Activated T-helper 2 cell treated with anti-CD3 and anti-CD28 coated beads, Interferon-gamma antibody, Interleukin-2, Interleukin-4, amounts not matched to agents 10 μg/mL and 5 μg/mL and 100 μg/mL, durations not matched to agents 14 hours and 24 hours and 36 hours (primary cell): ENCODE data around the gene FNDC10. TPM values are rescaled to one million over a fixed set of nuclear protein-coding genes. Genes with fewer than 3 reads are reported as not detected.

Source experiments
- DNase-seq: peaks from one replicate; pipeline ENCODE4 v3.0.0; 2021; ENCODE audit warnings: low spot score
- H3K27ac Mint-ChIP-seq: one replicate; pipeline ENCODE4 v1.8.0; 2021; ENCODE audit warnings: mixed read lengths
- H3K27me3 Mint-ChIP-seq: one replicate; pipeline ENCODE4 v1.8.0; 2021; ENCODE audit warnings: low read depth, mixed read lengths
- H3K36me3 Mint-ChIP-seq: one replicate; pipeline ENCODE4 v1.8.0; 2021; ENCODE audit warnings: low read depth, mixed read lengths
- H3K4me1 Mint-ChIP-seq: one replicate; pipeline ENCODE4 v1.8.0; 2021; ENCODE audit warnings: low read depth, mixed read lengths
- H3K4me3 Mint-ChIP-seq: one replicate; pipeline ENCODE4 v1.8.0; 2021; ENCODE audit warnings: low read depth, mild to moderate bottlenecking, moderate library complexity, mixed read lengths
- H3K9me3 Mint-ChIP-seq: one replicate; pipeline ENCODE4 v1.8.0; 2021; ENCODE audit warnings: mixed read lengths
- intact Hi-C: fragments of 100-400 bp; cut with micrococcal nuclease; formaldehyde crosslinking; loops from one replicate; pipeline ENCODE4 v1.15.1; 2023
- total RNA-seq: library from RNA; stranded (reverse); gene quantifications from 2 replicates; pipeline ENCODE4 v1.2.3, GENCODE V29; 2022

The FNDC10 gene
- total RNA-seq, 1 donor from 2014 or later: 11.8 TPM

GRCh38 chr1:1631782-1632420, 32.0 kb upstream of the FNDC10 start, which contains the start of gene MMP23B:
Gene MMP23B (plus strand): TSS chr1:1632173. CDS start chr1:1632219, 46 bp downstream.
- DNase-seq: no peak
- Mint-ChIP-seq H3K4me1 (peaks cover 2% of the 10 kb centered on the region), H3K9me3 (no peaks in the 10 kb centered on the region), H3K27me3 (peaks cover 4% of the 10 kb centered on the region), H3K4me3 (no peak within 1 kb of the TSS), H3K36me3 (peaks cover 9% of the 10 kb centered on the region), H3K27ac (peak within 1 kb of the TSS; percentile 17)
- intact Hi-C loops: no loop called here

DNA sequence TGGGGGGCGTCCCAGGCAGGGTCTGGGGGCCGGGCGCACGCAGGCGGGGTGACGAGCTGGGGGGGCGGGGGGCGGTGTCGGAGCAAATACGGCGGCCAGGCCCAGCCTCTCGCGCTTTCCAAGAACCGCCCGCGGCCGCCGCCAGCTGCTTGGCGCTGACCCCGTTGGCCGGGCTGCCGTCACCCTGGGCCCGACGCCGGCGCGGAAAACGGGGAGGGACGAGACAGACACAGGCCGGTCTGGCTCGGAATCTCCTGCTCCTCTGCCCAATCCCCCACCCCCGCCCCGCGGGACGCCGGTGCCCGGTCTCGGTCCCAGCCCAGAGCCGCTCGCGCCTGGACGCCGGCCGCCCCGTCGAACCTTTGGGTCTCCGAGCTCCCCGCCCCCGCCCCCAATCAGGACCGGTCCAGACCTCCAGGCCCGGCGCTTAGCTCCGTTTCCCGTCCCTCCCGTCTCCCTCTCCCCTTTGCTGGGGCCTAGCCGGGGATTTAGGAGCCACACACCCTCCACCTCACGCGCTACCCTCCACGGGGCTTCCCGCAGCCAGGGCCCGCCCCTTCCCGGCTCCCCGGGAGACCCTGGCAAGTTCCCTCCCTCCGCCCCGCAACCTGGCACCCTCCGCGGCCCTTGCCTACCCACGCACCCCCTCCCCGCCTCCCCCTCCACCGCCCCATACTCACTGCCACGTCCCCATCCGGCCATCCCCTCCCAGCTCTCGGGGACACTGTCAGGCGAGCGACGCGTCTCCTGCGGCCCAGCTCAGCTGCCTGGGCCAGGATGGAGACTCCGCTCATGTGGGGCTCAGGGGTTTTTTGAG, 31.2 kb upstream of the FNDC10 start:
- Mint-ChIP-seq H3K9me3 (no peaks in the 10 kb centered on the region), H3K4me1 (peaks cover 2% of the 10 kb centered on the region), H3K36me3 (peaks cover 3% of the 10 kb centered on the region), H3K4me3 (no peak overlapping the region), H3K27ac (peak overlapping the region; percentile 17), H3K27me3 (peaks cover 4% of the 10 kb centered on the region)
- no peak for DNase-seq
- intact Hi-C loops: no loop called here

GRCh38 chr1:1630191-1630964, 30.4 kb upstream of the FNDC10 start:
- Mint-ChIP-seq H3K4me1 (peaks cover 2% of the 10 kb centered on the region), H3K27ac (peak overlapping the region; percentile 74), H3K4me3 (peak overlapping the region; percentile 78), H3K27me3 (peaks cover 4% of the 10 kb centered on the region), H3K9me3 (no peaks in the 10 kb centered on the region), H3K36me3 (peaks cover 3% of the 10 kb centered on the region)
- peak; percentile 96 for DNase-seq
- intact Hi-C loops: no loop called here

DNA sequence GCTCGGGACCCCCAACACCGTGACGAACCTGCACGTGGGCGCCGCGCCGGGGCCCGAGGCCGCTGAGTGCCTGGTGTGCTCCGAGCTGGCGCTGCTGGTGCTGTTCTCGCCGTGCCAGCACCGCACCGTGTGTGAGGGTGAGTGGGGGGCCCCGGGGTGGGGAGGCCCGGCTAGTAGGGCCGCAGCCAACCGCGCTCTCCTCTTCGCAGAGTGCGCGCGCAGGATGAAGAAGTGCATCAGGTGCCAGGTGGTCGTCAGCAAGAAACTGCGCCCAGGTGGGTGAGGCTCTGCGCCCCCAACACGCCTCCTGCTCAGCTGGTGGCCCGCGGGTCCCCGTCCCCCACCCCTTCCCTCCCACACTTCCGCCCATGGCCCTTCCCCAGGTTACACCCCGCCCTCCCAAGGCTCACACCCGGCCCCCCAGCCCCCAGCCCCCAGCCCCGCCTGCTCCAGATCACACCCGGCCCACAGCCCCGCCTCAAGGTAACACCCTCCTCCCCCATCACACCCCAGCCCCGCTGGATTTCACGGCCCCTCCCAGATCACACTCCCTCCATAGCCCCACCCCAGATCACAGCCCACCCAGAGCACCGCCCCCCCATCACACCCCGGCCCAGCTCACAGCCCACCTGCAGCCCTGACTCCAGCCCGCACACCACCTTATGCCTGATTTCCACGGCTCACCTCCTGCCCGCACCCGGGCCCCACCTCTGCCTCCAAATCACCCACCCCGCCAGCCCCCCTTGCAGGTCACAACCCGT, 29.7 kb upstream of the FNDC10 start:
- H3K4me3 Mint-ChIP-seq: peak overlapping the region; percentile 58
- H3K27me3 Mint-ChIP-seq: peaks cover 4% of the 10 kb centered on the region
- H3K4me1 Mint-ChIP-seq: peaks cover 2% of the 10 kb centered on the region
- H3K36me3 Mint-ChIP-seq: peaks cover 3% of the 10 kb centered on the region
- peak overlapping the region; percentile 71 for H3K27ac Mint-ChIP-seq
- intact Hi-C loops: no loop called here
- H3K9me3 Mint-ChIP-seq: no peaks in the 10 kb centered on the region
- no peak for DNase-seq

- Mint-ChIP-seq H3K4me3 (no peak overlapping the region), H3K36me3 (peaks cover 3% of the 10 kb centered on the region), H3K27me3 (peaks cover 4% of the 10 kb centered on the region), H3K9me3 (no peaks in the 10 kb centered on the region), H3K27ac (no peak overlapping the region), H3K4me1 (peaks cover 2% of the 10 kb centered on the region)
- intact Hi-C loops: no loop called here
- DNase-seq: no peak
Observed at GRCh38 chr1:1628754-1629429, 29.0 kb upstream of the FNDC10 start.

DNA sequence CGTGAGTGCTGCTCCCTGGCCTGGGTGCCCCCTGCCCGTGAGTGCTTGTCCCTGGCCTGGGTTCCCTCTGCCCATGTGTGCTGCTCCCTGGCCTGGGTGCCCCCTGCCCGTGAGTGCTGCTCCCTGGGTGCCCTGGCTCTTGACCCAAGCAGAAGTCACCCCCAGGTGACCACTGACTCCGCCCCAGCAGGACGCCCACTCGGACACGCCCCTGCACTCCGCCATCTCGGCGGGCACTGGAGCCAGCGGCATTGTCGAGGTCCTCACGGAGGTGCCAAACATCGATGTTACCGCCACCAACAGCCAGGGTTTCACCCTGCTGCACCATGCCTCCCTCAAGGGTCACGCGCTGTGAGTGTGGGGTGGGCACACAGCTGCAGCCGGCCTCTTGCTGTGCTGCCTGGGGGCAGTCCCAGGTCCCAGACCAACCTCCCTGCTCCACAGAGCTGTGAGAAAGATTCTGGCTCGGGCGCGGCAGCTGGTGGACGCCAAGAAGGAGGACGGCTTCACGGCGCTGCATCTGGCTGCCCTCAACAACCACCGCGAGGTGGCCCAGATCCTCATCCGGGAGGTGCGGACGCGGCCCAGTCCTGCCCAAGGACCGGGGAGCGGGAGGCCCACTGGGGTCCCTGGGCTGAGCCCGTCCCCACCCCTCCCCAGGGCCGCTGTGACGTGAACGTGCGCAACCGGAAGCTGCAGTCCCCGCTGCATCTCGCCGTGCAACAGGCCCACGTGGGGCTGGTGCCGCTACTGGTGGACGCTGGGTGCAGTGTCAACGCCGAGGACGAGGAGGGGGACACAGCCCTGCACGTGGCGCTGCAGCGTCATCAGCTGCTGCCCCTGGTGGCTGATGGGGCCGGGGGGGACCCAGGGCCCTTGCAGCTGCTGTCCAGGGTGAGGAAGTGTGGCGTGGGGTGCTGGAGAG, 28.2 kb upstream of the FNDC10 start:
- H3K9me3 Mint-ChIP-seq: no peaks in the 10 kb centered on the region
- H3K4me3 Mint-ChIP-seq: no peak overlapping the region
- no peak overlapping the region for H3K27ac Mint-ChIP-seq
- H3K36me3 Mint-ChIP-seq: peaks cover 3% of the 10 kb centered on the region
- H3K27me3 Mint-ChIP-seq: peaks cover 4% of the 10 kb centered on the region
- DNase-seq: no peak
- H3K4me1 Mint-ChIP-seq: peaks cover 2% of the 10 kb centered on the region
- intact Hi-C loops: no loop called here

- H3K4me1 Mint-ChIP-seq: peaks cover 2% of the 10 kb centered on the region
- H3K27me3 Mint-ChIP-seq: peaks cover 4% of the 10 kb centered on the region
- H3K27ac Mint-ChIP-seq: no peak overlapping the region
- H3K4me3 Mint-ChIP-seq: no peak overlapping the region
- DNase-seq: no peak
- intact Hi-C loops: no loop called here
- H3K9me3 Mint-ChIP-seq: no peaks in the 10 kb centered on the region
- peaks cover 3% of the 10 kb centered on the region for H3K36me3 Mint-ChIP-seq
Observed at GRCh38 chr1:1627261-1627828, 27.4 kb upstream of the FNDC10 start.

- H3K27ac Mint-ChIP-seq: no peak overlapping the region
- no peak for DNase-seq
- peaks cover 3% of the 10 kb centered on the region for H3K27me3 Mint-ChIP-seq
- H3K4me3 Mint-ChIP-seq: no peak overlapping the region
- peaks cover 2% of the 10 kb centered on the region for H3K4me1 Mint-ChIP-seq
- no peaks in the 10 kb centered on the region for H3K9me3 Mint-ChIP-seq
- intact Hi-C loops: no loop called here
- peaks cover 3% of the 10 kb centered on the region for H3K36me3 Mint-ChIP-seq
Observed at GRCh38 chr1:1626207-1627141, 26.5 kb upstream of the FNDC10 start.

GRCh38 chr1:1625824-1626206, 25.9 kb upstream of the FNDC10 start:
- Mint-ChIP-seq H3K9me3 (no peaks in the 10 kb centered on the region), H3K4me1 (peaks cover 2% of the 10 kb centered on the region), H3K27me3 (peaks cover 2% of the 10 kb centered on the region), H3K4me3 (no peak overlapping the region), H3K27ac (no peak overlapping the region), H3K36me3 (peaks cover 3% of the 10 kb centered on the region)
- intact Hi-C loops: no loop called here
- DNase-seq: no peak

DNA sequence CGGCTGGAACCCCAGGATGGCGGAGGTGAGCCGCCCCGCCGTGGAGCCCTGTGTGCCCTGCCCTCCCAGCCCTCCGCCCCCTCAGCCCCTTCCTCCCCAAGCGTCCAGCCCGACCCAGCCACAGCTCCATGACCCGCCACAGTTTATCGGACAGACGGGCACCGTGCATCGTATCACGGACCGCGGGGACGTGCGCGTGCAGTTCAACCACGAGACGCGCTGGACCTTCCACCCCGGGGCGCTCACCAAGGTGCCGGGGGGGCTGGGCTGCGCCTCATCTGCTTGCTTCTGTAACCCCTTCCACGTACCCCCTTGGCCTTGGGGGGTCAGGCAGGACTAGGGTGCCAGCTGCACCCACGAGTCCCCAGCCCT, 25.5 kb upstream of the FNDC10 start:
- H3K27me3 Mint-ChIP-seq: peaks cover 2% of the 10 kb centered on the region
- no peak for DNase-seq
- H3K4me1 Mint-ChIP-seq: peaks cover 2% of the 10 kb centered on the region
- H3K4me3 Mint-ChIP-seq: no peak overlapping the region
- no peak overlapping the region for H3K27ac Mint-ChIP-seq
- peaks cover 2% of the 10 kb centered on the region for H3K36me3 Mint-ChIP-seq
- intact Hi-C loops: no loop called here
- no peaks in the 10 kb centered on the region for H3K9me3 Mint-ChIP-seq
